ENCODE results near the gene MEF2A. TPM values are rescaled to one million over a fixed set of nuclear protein-coding genes. Genes with fewer than 3 reads are reported as not detected.

Gene MEF2A
- total and polyA plus RNA-seq, 12 donors = 20.6 to 91.7 (median 50.1) TPM

GRCh38 chr15:99538261-99538660 lies 27.5 kb upstream of the MEF2A start:
- Histone ChIP-seq H3K4me1 (replicated peaks in 1 of 2) (no peaks in the 10 kb centered on the region), H3K36me3 (replicated peaks in 1 of 2) (no peaks in the 10 kb centered on the region), H3K9me3 (replicated peaks in 1 of 3) (no peaks in the 10 kb centered on the region), H3K4me3 (no peak overlapping the region), H3K27ac (no peak overlapping the region), H3K27me3 (no peaks in the 10 kb centered on the region)
- no peak for TF ChIP-seq POLR2A (IDR thresholded peaks at IDR 0.05)
- no peak for TF ChIP-seq CTCF (IDR thresholded peaks at IDR 0.05)
- WGBS, 4 donors = 54 to 70% (median 65%) methylated on average over 1 of the region's 1 CpG
- intact Hi-C loops (cut with DNase I) = no loop called here
- DNase-seq = no peak

- H3K36me3 ChIP-seq (replicated peaks in 1 of 2) = no peaks in the 10 kb centered on the region
- no peak overlapping the region for H3K27ac ChIP-seq
- no peak for DNase-seq
- no peak for TF ChIP-seq CTCF (IDR thresholded peaks at IDR 0.05)
- TF ChIP-seq POLR2A (IDR thresholded peaks at IDR 0.05) = no peak
- H3K9me3 ChIP-seq (replicated peaks in 1 of 3) = no peaks in the 10 kb centered on the region
- intact Hi-C loops (cut with DNase I) = no loop called here
- H3K4me3 ChIP-seq = no peak overlapping the region
- H3K27me3 ChIP-seq = no peaks in the 10 kb centered on the region
- H3K4me1 ChIP-seq (replicated peaks in 1 of 2) = no peaks in the 10 kb centered on the region
These were observed 23.0 kb upstream of the MEF2A start for GRCh38 chr15:99542828-99543227.

- Histone ChIP-seq H3K27me3 (no peaks in the 10 kb centered on the region), H3K36me3 (replicated peaks in 1 of 2) (no peaks in the 10 kb centered on the region), H3K4me3 (no peak overlapping the region), H3K4me1 (replicated peaks in 1 of 2) (no peaks in the 10 kb centered on the region), H3K27ac (no peak overlapping the region), H3K9me3 (replicated peaks in 1 of 3) (no peaks in the 10 kb centered on the region)
- DNase-seq = no peak
- TF ChIP-seq CTCF (IDR thresholded peaks at IDR 0.05) = no peak
- TF ChIP-seq POLR2A (IDR thresholded peaks at IDR 0.05) = no peak
- intact Hi-C loops (cut with DNase I) = no loop called here
These were observed 20.2 kb upstream of the MEF2A start for GRCh38 chr15:99545605-99546004.

- no peak for DNase-seq
- 70 to 98% (median 93%) methylated on average over 2 to 4 of the region's 4 CpGs for WGBS, 4 donors
- Histone ChIP-seq H3K4me1 (replicated peaks in 1 of 2) (no peaks in the 10 kb centered on the region), H3K36me3 (replicated peaks in 1 of 2) (no peaks in the 10 kb centered on the region), H3K27me3 (no peaks in the 10 kb centered on the region), H3K4me3 (no peak overlapping the region), H3K27ac (no peak overlapping the region), H3K9me3 (replicated peaks in 1 of 3) (no peaks in the 10 kb centered on the region)
- TF ChIP-seq POLR2A (IDR thresholded peaks at IDR 0.05) (no peak), CTCF (IDR thresholded peaks at IDR 0.05) (no peak)
- intact Hi-C loops (cut with DNase I) = no loop called here
These were observed 19.2 kb upstream of the MEF2A start for GRCh38 chr15:99546441-99547100.
